Inflammatory macrophage treated with lipopolysaccharide for 1 hour (primary cell): ENCODE data around the gene STK32C.
"Not testable (repeated sequence)": the region's sequence is repeated elsewhere in the genome, so short reads cannot be mapped to it uniquely, and the experiment has no call there.

Experiments
- DNase-seq, 2 donors: peaks; one replicate each; pipeline ENCODE4 v3.0.0-alpha.2; 2020 to 2022

Gene STK32C

DNA sequence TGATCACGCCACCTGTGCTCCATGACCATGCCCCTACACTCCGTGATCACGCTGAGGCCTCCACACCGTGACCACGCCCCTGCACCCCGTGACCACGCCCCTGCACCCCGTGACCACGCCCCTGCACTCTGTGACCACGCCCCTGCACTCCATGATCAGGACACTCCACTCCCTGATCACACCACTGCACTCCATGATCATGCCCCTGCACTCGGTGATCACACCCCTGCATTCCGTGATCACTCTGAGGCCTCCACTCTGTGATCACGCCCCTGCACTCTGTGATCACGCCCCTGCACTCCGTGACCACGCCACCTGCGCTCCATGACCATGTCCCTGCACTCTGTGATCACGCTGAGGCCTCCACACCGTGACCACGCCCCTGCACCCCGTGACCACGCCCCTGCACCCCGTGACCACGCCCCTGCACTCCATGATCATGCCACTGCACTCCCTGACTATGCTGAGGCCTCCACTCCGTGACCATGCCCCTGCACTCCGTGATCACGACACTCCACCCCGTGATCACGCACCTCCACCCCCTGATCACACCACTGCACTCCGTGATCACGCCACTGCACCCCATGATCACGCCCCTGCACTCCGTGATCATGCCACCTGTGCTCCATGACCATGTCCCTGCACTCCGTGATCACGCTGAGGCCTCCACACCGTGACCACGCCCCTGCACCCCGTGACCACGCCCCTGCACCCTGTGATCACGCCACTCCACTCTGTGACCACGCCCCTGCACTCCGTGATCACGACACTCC lies 27.7 kb downstream of the STK32C start:
- no peak for DNase-seq

DNA sequence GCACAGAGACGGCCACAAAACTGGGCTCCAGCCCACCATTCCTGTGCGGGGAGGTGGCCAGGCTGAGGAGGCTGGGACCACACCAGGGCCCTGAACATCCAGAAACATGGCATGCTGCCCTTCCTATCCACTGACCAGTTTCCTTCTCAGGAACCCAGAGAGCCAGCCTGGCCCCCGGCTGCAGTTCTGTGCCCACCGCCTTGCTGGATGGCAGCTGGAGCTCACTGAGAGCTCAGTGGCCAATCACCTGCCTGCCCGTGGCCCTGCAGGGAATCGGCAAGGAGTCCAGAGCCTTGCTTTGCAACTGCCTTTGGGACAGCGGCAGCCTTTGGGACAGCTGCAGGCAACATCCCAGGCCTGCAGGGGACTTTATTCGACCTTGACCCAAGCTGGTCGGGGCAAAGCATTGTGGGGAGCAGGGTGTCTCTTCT lies 30.4 kb downstream of the STK32C start:
- DNase-seq, result no peak

DNA sequence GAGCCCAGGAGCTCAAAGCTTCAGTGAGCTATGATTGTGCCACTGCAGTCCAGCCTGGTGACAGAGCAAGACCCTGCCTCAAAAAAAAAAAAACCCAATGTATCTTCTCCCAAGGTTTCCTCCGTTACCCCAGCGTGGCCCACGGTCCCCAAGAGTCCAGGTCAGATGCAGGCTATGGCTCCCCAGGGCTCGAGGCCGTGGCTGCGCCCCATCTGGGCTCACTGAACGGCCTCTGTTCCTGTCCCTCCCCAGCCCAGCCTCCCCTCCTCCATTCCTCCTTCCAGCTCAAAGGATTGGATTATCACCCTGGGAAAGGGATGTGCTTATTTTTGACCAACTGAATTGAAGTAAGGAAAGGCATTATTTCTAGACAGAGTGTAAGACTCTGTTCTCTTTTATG lies 31.0 kb downstream of the STK32C start:
- no peak for DNase-seq

DNA sequence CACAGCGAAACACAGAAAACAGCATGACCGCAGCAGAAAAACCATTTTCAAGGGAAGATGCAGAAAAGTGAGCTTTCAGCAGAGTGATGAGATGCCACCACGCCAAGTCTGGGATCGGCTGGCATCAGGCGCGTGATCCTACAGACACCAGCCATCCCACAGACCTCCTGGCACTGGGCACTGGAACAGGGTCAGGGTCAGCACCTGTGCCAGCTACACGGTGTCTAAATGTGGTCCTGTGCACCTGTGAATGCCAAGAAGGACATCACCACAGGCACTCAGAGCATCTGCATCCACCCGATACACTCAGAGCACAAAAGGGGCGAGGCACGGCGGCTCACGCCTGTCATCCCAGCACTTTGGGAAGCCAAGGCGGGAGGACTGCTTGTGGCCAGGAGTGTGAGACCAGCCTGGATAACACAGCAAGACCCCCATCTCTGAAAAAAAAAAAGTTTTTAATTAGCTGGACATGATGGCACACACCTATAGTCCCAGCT lies 31.5 kb downstream of the STK32C start:
- no peak for DNase-seq

DNA sequence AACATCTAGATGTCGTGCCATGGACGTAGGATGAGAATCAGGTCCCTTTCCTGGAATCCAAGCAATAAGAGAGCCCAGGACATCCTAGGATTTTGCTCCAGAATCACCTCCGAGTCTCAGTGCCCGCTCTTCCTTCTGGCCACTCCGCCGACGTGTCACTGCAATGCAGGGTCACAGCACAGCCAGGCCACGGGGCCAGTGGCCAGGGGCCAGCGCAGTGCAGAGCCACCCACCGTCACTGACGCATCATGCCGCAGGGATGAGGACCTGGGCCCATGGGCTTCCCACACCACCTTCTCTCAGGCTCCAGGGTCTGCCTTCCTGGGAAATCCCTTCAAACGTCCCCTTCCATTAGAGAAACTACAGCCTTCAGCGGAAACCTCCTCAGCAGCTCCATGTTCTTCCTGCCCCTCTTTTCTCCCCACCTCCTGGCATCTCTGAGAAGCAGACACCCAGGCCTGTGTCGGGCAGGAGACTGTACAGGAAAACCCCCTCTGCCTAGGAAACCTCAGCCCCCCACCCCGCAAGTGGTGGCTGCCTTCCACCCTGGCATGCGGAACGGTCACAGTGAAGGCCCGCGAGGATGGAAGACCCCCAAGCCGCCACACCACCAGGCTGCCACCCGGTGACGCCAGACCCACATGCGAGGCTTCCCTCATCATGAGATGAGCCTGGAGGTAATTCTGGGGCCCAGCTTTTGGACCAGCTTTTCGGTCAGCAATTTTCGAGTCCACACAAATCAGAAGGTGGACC lies 32.1 kb downstream of the STK32C start:
- DNase-seq, result no peak

DNA sequence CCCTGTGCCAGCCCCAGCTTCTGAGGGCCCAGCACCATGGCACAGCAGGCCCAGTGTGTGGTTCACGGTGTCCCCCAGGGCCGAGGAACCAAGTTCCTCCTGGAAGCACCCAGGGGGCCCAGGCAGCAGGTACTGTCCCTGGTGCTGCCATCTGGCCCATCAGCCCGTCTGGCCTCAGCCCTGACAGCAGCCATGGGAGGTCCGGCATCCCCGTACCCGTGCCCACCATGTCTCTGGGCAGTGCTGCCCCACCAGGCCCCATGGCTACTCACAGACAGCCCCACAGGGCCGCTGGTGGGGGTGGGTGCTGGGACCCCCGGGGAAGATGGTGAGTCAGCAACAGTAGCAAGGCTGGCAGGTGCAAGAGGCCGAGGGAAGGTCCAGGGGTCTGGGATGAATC lies 32.8 kb downstream of the STK32C start:
- no peak for DNase-seq

DNA sequence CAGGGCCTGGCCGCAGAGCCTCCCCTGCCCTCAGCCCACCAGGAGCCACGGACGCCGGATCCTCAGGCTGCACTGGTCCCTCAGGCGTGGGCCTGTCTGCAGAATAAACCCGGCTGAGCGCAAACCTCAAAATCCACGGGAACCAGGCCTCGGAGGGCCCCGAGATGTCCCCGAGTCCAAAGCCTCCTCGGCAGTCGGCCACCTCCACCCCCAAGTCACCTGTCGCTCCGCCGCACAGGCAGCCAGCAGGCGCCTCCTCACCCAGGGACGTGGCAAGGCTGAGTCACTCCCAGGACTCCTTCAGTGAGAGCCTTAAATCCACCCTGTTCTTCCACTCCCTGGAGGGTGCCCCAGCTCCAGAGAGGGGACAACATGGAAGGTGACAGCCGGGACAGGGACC lies 33.2 kb downstream of the STK32C start:
- DNase-seq, result no peak

DNA sequence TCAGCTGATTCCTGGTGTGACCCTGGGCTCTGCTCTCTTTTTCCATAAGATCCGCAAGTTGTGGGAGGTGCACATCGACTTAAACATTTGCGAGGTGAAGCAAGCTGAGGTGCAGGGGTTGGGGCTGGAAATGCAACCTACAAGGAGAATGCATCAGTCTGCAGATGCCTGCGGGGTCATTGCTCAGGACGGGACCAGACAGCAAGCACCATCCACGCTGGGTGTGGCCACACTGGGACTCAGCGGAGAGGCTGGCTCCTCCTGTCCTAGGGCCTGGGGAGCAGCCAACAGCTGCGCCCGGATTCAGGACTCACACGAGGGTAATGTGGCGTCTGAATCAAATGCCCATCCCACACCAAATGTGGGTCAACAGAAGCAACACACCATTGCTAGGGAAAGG lies 33.8 kb downstream of the STK32C start:
- no peak for DNase-seq

DNA sequence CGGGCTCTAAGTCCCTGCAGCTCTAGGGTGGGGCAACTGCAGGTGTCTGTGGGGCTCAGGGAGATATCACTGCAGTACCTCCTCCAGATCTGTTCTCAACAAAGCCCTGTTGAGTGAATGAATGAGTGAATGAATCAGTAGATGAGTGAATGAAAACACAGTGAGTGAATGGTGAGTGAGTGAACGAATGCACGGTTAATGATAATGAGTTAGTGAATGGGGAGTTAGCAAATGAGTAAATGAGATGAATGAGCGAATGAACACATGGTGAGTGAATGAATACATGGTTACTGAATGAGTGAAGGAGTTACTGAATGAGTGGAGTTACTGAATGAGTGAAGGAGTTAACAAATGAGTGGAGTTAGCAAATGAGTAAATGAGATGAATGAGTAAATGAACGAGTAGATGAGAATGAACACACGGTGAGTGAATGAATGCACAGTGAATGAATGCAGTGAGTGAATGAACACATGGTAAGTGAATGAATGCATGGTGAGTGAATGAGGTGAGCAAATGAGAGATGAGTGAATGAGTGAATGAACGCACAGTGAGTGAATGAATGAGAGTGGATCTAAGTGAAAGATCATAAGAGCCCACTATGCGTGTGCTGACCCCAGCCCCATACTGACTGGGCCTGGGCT lies 34.3 kb downstream of the STK32C start:
- no peak for DNase-seq

DNA sequence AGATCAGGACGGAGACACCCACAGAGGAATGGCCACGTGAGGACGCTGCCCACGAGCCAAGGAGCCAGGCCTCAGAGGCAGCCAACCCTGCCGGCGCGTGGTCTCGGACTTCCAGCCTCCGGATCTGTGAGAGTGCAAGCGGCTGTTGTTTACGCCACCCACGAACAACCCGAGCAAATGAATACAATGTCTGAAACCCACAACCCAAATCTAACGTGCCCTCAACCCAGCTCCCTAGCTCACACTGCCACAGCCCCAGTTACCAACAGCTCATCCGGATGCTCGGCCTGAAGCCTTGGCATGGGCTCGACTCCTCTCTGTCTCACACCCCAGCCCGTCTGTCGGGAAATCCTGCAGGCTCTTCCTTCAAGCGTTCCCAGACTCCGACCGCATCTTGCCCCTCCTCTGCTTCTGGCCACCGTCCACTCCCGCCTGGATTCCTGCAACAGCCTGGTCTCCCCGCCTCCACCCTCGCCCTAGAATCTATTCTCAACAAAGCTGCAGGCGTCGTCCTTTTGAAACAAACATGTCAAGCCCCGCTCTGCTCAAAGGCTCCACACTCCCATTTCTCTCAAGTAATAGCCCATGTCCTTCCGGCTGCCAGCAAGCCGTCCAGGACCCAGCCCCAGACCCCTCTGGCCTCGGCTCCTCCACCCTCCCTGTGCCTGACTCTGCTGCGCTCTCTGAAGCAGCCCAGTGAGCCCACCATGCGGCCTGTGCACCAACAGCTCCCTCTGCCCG lies 35.3 kb downstream of the STK32C start:
- no peak for DNase-seq

DNA sequence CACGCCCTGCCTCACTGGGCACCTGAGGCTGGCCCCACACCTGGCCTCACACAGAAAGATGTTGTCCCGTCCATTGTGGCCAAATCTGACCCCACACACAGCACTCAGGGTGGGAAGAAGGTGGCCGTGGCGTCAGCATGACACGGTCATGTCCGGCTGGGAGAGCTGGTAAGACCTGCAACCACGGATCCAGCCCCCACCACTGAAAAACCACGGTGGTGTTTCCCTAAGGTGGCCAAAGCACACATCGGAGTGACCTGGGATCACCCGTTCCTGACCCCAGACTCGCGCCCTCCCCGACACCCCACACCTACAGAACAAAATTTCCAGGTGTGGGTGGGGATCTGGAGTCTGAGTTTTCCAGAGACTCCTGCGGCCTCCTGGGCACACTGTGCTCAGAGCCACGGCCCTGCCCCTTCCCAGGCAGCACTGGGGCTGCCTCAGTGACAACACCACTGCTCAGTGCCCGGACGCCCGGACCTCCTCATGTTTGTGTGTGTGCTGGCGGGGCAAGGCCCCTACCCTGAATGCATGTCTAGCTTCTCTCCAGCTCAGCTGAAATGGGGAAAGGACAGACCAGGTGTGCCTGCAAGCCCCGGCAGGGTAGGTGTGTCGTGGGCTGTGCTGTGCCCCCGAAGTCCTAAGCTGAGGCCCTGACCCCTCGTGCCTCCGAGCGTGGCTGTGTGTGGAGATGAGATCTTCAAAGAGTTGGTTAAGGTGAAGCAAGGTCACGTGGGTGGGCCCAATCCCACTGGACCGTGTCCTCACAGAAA lies 36.1 kb downstream of the STK32C start:
- DNase-seq, result no peak

DNA sequence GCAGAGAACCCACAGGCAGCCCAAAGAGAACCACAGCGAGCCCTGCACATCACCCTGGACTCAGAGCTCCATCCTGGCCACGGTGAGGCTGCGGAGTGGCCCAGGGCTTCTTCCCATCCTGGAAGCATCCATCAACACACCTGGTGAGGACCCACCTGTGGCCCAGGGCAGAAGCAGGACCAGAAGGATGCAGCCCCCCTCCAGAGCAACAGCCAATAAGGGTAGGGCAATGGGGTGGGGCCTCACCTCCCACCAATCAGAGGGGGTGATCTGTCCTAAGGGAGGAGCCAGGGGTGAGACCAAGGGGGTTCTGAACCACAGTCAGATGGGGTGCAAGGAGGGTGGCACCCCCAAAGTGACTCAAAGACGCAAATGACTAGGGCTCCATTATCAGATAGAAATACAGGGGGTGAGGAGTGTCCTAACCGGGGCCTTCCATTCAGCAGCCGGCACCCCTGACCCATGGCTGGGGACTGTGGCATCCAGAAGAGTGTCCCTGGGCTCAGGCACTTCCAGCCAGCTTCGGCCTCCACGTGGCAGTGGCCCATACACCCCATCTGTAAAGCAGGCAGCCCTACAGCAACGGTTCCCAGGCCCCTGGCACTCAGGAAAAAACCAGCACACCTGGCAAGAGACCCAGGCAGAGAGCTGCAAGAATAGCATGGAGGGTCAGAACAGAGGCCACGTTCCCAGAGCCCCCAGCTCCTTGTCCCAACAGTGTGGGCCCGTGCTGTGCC lies 36.9 kb downstream of the STK32C start:
- DNase-seq, result no peak

DNA sequence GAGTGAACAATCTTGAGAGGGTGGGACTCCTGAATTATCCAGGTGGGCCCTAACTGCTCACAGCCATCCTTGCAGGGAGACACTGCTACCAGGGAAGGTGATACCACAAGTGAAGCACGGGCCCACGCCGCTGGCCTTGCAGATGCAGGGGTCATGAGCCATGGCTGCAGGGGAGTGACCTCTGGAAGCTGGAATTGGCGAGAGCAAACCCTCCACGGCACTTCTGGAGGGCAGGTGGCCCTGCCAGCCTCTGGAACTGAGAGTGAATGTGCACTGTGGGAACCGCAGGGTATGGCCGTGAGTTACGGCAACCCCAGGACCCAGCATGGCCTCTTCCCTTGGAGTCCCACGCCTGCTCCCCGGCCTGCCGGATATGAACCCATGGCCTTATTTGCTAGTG lies 37.5 kb downstream of the STK32C start:
- DNase-seq, result no peak

DNA sequence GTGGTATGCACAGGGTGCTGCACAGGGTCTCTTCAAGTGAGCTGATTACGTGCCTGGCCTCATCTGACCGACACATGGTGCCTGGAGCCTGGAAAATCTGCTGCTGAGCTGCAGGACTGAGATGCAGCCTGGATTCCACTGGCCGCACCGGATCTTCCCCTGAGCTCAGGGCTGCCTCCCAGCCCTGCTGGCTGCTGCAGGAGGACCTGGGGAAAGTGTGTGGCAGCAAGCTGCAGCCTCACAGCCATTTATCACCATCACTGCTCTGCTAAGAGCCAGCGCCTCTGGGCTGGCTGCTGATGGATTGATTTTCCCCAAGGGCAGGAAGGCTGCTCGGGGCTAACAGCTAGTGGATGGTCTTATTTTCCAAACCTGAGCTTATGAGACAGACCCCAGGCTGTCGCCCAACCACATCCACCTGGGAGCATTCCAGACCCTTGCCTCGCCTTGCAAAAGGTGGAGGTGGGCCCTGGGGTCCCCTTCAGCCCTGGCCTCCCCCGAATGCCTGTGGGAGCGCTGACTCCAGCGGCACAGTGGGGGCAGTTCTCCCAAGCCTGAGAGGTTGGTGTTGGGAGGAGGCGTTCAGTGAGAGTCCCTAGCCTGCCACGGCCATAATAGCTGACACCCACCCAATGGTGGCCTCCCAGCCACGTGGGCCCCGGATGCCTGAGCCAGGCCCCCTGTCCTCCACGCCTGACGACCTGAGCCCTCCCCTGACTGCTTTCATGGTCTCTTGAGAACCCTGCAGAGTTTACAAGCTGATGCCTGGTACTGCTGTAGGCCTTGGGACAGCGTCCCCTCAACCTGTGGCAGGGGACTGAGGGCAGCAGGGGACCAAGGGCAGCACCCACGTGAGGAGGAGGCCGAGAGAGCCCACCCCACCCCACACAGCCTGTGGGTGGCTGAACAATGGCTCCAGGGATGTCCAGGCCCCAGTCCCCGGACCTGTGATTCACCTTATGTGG lies 38.2 kb downstream of the STK32C start:
- DNase-seq, result no peak

DNA sequence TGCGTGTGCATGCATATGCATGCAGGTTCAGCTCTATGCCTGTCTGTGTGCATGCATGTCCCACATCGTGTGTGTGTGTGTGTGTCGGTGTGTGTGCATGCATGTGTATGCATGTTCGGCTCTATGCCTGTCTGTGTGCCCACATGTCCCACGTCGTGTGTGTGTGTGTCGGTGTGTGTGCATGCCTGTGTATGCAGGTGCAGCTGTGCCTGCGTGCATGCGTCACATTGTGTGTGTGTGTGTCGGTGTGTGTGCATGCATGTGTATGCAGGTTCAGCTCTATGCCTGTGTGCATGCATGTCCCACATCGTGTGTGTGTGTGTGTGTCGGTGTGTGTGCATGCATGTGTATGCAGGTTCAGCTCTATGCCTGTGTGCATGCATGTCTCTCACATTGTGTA lies 39.8 kb downstream of the STK32C start:
- DNase-seq, result not testable (repeated sequence)

DNA sequence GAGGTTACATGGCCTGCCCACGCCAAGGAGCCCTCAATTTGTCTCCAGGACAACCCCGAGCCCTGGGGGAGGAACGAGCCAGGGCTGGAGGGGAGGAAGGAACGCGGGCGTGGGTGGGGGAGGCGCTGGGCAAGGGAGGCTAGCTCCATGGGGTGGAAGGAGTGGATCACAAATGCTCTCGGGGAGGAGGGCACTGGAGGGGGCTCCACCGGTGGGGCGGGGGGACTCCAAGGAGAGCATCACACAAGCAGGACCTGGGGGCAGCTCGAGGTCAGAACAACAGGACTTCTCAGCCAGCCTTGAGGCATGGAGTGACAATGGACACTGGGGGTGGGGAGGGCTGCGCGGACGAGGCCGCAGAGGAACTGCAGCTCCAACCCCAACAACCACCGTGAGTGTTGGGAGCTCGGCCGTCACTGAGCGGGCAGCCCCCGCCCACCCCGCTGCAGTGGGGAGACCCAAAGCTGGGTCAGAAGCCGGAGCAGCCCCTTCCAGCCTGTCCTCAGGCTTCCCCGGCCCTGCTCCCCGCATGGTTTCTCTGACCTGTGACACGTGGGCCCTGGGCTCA lies 41.1 kb downstream of the STK32C start:
- no peak for DNase-seq

DNA sequence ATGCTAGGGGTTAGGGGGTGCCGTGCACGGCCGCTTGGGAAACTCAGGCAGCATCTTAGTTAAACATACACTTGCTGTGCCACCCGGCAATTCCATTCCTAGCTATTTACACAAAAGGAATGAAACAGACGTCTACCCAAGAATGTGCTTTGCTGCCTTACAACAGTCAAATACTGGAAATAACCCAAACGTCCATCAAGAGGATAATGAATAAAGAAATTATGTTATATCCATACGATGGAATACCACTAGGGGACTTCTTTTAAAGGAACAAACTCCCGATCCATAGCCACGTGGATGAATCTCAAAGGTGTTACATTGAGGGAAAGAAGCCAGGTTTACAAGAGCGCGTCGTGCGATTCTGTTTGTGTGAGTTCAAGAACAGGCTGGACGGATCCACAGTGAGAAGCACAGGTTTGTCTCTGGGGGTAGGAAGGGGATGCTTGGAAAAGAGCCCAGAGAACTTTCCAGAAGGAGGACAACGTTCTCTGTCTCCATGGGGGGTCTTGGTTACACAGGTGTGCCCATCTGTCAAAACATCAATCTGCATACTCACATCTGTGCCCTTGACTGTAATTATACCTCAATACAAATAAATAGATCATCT lies 41.8 kb downstream of the STK32C start:
- DNase-seq, result no peak

DNA sequence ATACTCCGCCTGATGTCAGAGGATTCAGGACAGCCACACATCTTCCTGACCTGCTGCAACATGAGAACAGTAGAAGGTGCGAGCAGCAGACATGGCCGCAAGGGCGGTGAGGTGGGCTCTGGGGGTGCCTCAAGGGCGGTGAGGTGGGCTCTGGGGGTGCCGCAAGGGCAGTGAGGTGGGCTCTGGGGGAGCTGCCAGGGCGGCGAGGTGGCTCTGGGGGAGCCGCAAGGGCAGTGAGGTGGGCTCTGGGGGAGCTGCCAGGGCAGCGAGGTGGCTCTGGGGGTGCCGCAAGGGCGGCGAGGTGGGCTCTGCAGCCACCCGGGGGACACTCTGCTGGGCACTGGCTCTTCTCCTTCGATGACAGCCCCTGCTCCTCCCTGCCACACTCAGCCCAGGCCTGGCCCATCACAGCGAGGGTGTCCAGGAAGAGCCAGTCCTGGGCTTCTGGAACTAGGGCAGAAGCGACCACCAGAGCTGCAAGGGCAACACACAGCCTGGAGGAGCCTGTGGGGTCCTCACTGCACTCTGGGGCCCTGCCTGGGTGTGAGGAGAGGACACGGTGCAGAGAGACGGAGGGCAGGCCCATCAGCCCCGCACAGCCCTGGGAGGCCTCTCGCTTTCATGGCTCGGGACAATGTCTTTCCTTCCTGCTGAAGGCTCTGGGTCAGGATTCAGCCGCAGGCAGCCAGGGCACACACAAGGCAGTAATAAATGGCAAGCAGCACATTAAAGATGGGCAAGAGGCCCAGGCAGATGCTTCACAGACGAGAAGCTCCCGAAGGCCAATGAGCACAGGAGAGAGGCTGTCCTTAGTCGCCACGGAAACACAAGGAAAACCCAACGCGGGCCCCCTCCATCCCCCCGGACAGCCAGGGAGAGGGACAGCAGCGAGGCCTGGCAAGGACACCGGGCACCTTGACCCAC lies 42.5 kb downstream of the STK32C start:
- DNase-seq, result no peak
